B cell (primary cell): Measurements from ENCODE around the gene ZNF575. TPM values are rescaled to one million over a fixed set of nuclear protein-coding genes. Genes with fewer than 3 reads are reported as not detected.
A peak's percentile ranks its signal among the peaks of the same experiment; 100 is the strongest.

Source experiments
- ATAC-seq: fragments of 200-7000 bp; cut with Tn5 transposase; one replicate; pipeline ENCODE4 v1.10.0; 2021; ENCODE audit warnings: low read depth, mild to moderate bottlenecking, moderate number of reproducible peaks, moderate library complexity
- CTCF ChIA-PET: fragments of 350-600 bp; sonication (Branson Sonifier 250); formaldehyde crosslinking; loops from one replicate; lab custom pipeline; 2021; ENCODE audit warnings: antibody characterized with exemption, inconsistent platforms; lab: Charles Lee
- POLR2A ChIA-PET: fragments of 350-600 bp; sonication (Branson Sonifier 250); formaldehyde crosslinking; loops from one replicate; lab custom pipeline; 2021; ENCODE audit warnings: antibody characterized with exemption; lab: Charles Lee
- DNase-seq: peaks from one replicate; pipeline ENCODE4 v3.0.0; 2013
- H2AFZ ChIP-seq: 2 replicates; pipeline ENCODE4 v1.6.1; 2012; ENCODE audit warnings: mild to moderate bottlenecking, low read depth, low read length; ENCODE audit not compliant: insufficient read depth, poor library complexity, severe bottlenecking
- H3K27ac ChIP-seq, 2 donors: 1 replicate in 1 of 2; 2 replicates in 1 of 2; pipeline ENCODE4 v1.5.1; 2012 to 2013; ENCODE audit warnings: low read length in 2 of 2, mild to moderate bottlenecking in 2 of 2, moderate library complexity in 1 of 2
- H3K27me3 ChIP-seq, 4 experiments: fragments of 200-600 bp in 1 of 4; sonication (generic) in 1 of 4; replicated peaks in 1 of 4; 1 replicate in 2 of 4; 2 replicates in 2 of 4; pipeline versions ENCODE4 v1.6.1 to v1.7.0; 2013 to 2016; ENCODE audit warnings: low read length in 3 of 4, mild to moderate bottlenecking in 2 of 4, mixed read lengths in 1 of 4, moderate library complexity in 1 of 4; ENCODE audit not compliant: insufficient read depth in 4 of 4, control insufficient read depth in 3 of 4; ENCODE audit errors: control extremely low read depth in 1 of 4
- H3K36me3 ChIP-seq, 2 experiments: replicated peaks in 1 of 2; 1 replicate in 1 of 2; 2 replicates in 1 of 2; pipeline versions ENCODE4 v1.6.1 to v1.7.1; 2013; ENCODE audit warnings: low read length in 1 of 2; ENCODE audit not compliant: insufficient read depth in 2 of 2, control insufficient read depth in 1 of 2; ENCODE audit errors: control extremely low read depth in 1 of 2, extremely low read depth in 1 of 2
- H3K4me1 ChIP-seq, 2 donors: fragments of 200-600 bp in 1 of 2; sonication (generic) in 1 of 2; 1 replicate in 1 of 2; 2 replicates in 1 of 2; pipeline versions ENCODE4 v1.5.1 to v1.6.1; 2013 to 2017; ENCODE audit warnings: low read length in 2 of 2; ENCODE audit not compliant: control insufficient read depth in 2 of 2, insufficient read depth in 2 of 2
- H3K4me2 ChIP-seq: replicated peaks from 2 replicates; pipeline ENCODE3; 2012; ENCODE audit warnings: mild to moderate bottlenecking, low read depth, low read length; ENCODE audit not compliant: poor library complexity, severe bottlenecking
- H3K4me3 ChIP-seq, 5 experiments: fragments of 200-600 bp in 1 of 5; sonication (generic) in 1 of 5; 1 replicate in 3 of 5; 2 replicates in 2 of 5; pipeline versions ENCODE4 v1.5.1 to v1.7.0; 2011 to 2016; ENCODE audit warnings: low read length in 4 of 5, mild to moderate bottlenecking in 4 of 5, low read depth in 2 of 5, control low read depth in 1 of 5, moderate library complexity in 1 of 5; ENCODE audit not compliant: insufficient read depth in 1 of 5; ENCODE audit errors: control extremely low read depth in 1 of 5, extremely low read depth in 1 of 5
- H3K79me2 ChIP-seq: fragments of 200-600 bp; sonication (generic); one replicate; pipeline ENCODE4 v1.6.0; 2016; ENCODE audit warnings: low read length; ENCODE audit not compliant: control insufficient read depth, insufficient read depth
- H3K9ac ChIP-seq: fragments of 200-600 bp; sonication (generic); 2 replicates; pipeline ENCODE4 v1.6.1; 2017; ENCODE audit warnings: mild to moderate bottlenecking, low read length, moderate library complexity
- H3K9me3 ChIP-seq, 3 donors: one replicate each; pipeline versions ENCODE4 v1.6.1 to v1.7.1; 2013; ENCODE audit warnings: low read length in 2 of 3; ENCODE audit not compliant: control insufficient read depth in 2 of 3, insufficient read depth in 1 of 3; ENCODE audit errors: control extremely low read depth in 1 of 3
- H4K20me1 ChIP-seq: 2 replicates; pipeline ENCODE4 v1.6.0; 2012; ENCODE audit warnings: mild to moderate bottlenecking, low read length; ENCODE audit not compliant: insufficient read depth, control insufficient read depth, poor library complexity, severe bottlenecking
- H3K27ac Mint-ChIP-seq: one replicate; pipeline ENCODE4 v1.8.0; 2021; ENCODE audit warnings: mixed read lengths
- H3K27me3 Mint-ChIP-seq: one replicate; pipeline ENCODE4 v1.8.0; 2021; ENCODE audit warnings: mixed read lengths
- H3K4me1 Mint-ChIP-seq: one replicate; pipeline ENCODE4 v1.8.0; 2021; ENCODE audit warnings: mixed read lengths
- H3K4me3 Mint-ChIP-seq: one replicate; pipeline ENCODE4 v1.8.0; 2021; ENCODE audit warnings: mixed read lengths
- H3K9me3 Mint-ChIP-seq: one replicate; pipeline ENCODE4 v1.8.0; 2022; ENCODE audit warnings: mixed read lengths; ENCODE audit not compliant: insufficient read depth
- EZH2 ChIP-seq: IDR thresholded peaks from 2 replicates; pipeline ENCODE4 v1.6.1; 2012; ENCODE audit warnings: borderline replicate concordance, low read depth, mild to moderate bottlenecking, moderate library complexity, low read length; ENCODE audit not compliant: insufficient read depth, poor library complexity, severe bottlenecking
- WGBS: methylation state at CpG from one replicate; pipeline ENCODE4 v1.1.5; 2013; ENCODE audit warnings: missing lambda C conversion rate; ENCODE audit not compliant: insufficient coverage; 5-methylcytosine and 5-hydroxymethylcytosine counted together
- intact Hi-C: fragments of 100-400 bp; cut with micrococcal nuclease; formaldehyde crosslinking; loops from one replicate; pipeline ENCODE4 v1.10.0; 2022
- polyA plus RNA-seq: library from polyadenylated mRNA; depleted of rRNA; stranded (reverse); fragments of >200 nt; gene quantifications from 2 replicates; pipeline ENCODE4 v1.2.3, GENCODE V29; 2012
- total RNA-seq, 2 donors: library from RNA; stranded (reverse); fragments of 120-200 nt in 1 of 2; gene quantifications; 1 replicate in 1 of 2; 2 replicates in 1 of 2; pipeline versions ENCODE4 v1.2.3 to v1.2.4, GENCODE V29; 2013 to 2022
- TF ChIP-seq, protein P1 (sequence below): fragments of 200-600 bp; IDR thresholded peaks from one replicate; pipeline ENCODE4 v1.8.0; 2022; ENCODE audit warnings: antibody characterized with exemption, mild to moderate bottlenecking

Gene ZNF575
- total and polyA plus RNA-seq, 2 donors (not counting 1 experiment from before 2014, with no cell fraction given) = 2.3 to 4.0 TPM

DNA sequence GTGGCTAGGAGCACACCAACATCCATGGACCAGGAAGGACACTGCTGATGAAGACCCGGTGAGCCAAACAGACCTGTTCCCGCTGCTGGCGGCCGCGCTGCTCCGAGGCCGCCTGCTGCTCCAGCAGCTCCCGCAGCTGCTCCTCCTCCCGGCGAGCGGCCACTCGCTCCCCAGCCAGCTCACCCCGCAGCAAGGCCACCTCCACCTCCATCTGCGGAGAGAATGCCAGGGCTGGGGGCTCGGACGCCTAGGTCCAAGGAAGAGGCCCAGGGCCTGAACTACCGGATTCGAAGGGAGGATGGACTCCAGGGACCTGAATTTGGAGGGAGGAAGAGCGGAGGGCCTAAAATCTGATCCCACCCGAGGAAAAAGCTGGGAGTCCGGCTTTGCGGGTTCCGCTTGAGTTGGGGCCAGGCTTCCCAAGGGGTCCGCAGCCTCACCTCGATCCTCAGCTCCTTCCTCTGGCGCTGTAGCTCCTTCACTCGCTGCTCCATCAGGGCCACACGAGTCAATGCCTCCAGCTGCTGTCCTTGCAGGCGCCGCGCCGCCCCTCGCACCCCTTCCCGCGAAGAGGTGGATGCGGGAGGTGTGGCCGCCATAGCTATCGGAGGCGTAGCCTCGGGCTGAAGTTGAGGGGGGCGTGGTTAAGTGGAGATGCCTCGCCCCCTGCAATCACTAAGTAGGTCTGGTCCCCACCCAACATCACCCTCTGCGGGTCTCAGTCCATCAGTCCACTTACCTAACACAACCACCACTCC lies 31.1 kb upstream of the ZNF575 start:
- Histone ChIP-seq H3K9ac (no peak overlapping the region), H3K4me1 (peaks cover 12 to 22% of the 10 kb centered on the region in 2 donors), H4K20me1 (no peaks in the 10 kb centered on the region), H3K27ac (no peak overlapping the region), H3K27me3 (no peaks in the 10 kb centered on the region), H3K9me3 (no peaks in the 10 kb centered on the region), H3K79me2 (no peaks in the 10 kb centered on the region), H3K36me3 (peaks cover 0 to 17% of the 10 kb centered on the region in 2 experiments), H3K4me3 (no peak overlapping the region), H2AFZ (no peak overlapping the region), H3K4me2 (no peak overlapping the region)
- H3K27ac Mint-ChIP-seq = no peak overlapping the region
- H3K27me3 Mint-ChIP-seq = no peaks in the 10 kb centered on the region
- WGBS = 98% methylated on average over 35 of the region's 43 CpGs
- CTCF ChIA-PET = interaction anchor here (0.6 to 2.0 kb wide), 5 partner anchors 12 to 661 kb away, joined by 3 to 9 read pairs (median 3); no protein-coding TSS in a partner anchor
- ATAC-seq (no peak), DNase-seq (no peak)
- TF ChIP-seq EZH2 = no peak
- TF ChIP-seq, protein P1, sequence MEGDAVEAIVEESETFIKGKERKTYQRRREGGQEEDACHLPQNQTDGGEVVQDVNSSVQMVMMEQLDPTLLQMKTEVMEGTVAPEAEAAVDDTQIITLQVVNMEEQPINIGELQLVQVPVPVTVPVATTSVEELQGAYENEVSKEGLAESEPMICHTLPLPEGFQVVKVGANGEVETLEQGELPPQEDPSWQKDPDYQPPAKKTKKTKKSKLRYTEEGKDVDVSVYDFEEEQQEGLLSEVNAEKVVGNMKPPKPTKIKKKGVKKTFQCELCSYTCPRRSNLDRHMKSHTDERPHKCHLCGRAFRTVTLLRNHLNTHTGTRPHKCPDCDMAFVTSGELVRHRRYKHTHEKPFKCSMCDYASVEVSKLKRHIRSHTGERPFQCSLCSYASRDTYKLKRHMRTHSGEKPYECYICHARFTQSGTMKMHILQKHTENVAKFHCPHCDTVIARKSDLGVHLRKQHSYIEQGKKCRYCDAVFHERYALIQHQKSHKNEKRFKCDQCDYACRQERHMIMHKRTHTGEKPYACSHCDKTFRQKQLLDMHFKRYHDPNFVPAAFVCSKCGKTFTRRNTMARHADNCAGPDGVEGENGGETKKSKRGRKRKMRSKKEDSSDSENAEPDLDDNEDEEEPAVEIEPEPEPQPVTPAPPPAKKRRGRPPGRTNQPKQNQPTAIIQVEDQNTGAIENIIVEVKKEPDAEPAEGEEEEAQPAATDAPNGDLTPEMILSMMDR = no peak
- intact Hi-C loops = no loop called here
- peak overlapping the region; percentile 45 for H3K4me3 Mint-ChIP-seq
- H3K9me3 Mint-ChIP-seq = no peaks in the 10 kb centered on the region
- peaks cover 23% of the 10 kb centered on the region for H3K4me1 Mint-ChIP-seq
- POLR2A ChIA-PET = interaction anchor here (1.1 kb wide), 1 partner anchor 38 kb away, joined by 3 read pairs; no protein-coding TSS in a partner anchor

DNA sequence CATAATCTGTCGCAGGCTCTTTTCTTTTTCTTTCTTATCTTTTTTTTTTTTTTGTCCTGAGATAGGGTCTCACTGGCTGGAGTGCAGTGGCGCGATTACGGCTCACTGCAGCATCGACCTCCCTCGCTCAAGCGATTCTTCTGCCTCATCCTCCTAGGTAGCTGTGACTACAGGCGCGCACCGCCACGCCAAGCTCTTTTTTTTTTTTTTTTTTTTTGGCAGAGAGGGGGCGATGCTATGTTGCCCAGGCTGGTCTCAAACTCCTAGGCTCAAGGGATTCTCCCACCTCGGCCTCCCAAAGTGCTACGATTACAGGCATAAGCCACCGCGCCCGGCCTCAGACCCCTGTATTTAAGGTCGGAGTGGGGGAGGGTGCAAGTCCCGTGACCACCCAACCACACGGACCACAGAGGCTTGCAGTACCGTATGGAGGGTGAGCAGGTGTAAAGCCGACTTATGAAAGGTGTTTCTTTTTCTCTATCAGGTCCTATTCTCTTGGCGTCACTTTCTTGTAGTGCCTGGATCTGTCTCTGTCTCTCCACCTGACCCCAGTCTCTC lies 30.5 kb upstream of the ZNF575 start:
- DNase-seq (no peak), ATAC-seq (no peak)
- peak overlapping the region; percentile 98 for H3K27ac Mint-ChIP-seq
- WGBS = 100% methylated on average over 6 of the region's 23 CpGs
- POLR2A ChIA-PET = interaction anchor here (1.1 to 1.5 kb wide), 2 partner anchors 25 to 39 kb away, joined by 3 read pairs; partner anchors contain the start of gene ETHE1
- no peaks in the 10 kb centered on the region for H3K9me3 Mint-ChIP-seq
- Histone ChIP-seq H3K4me2 (no peak overlapping the region), H3K27me3 (no peaks in the 10 kb centered on the region), H3K9me3 (no peaks in the 10 kb centered on the region), H3K9ac (no peak overlapping the region), H3K4me3 (no peak overlapping the region), H3K36me3 (peaks cover 0 to 12% of the 10 kb centered on the region in 2 experiments), H3K79me2 (no peaks in the 10 kb centered on the region), H2AFZ (no peak overlapping the region), H4K20me1 (no peaks in the 10 kb centered on the region), H3K27ac (no peak overlapping the region), H3K4me1 (peaks cover 12 to 22% of the 10 kb centered on the region in 2 donors)
- intact Hi-C loops = no loop called here
- TF ChIP-seq EZH2 = no peak
- H3K4me3 Mint-ChIP-seq = peak overlapping the region; percentile 95
- H3K27me3 Mint-ChIP-seq = no peaks in the 10 kb centered on the region
- H3K4me1 Mint-ChIP-seq = peaks cover 23% of the 10 kb centered on the region
- CTCF ChIA-PET = interaction anchor here (0.6 to 2.9 kb wide), 6 partner anchors 12 to 660 kb away, joined by 3 to 28 read pairs (median 4); no protein-coding TSS in a partner anchor
